ENCODE data around the gene MAD1L1.
"Not testable (repeated sequence)": the region's sequence is repeated elsewhere in the genome, so short reads cannot be mapped to it uniquely, and the experiment has no call there.

GRCh38 chr7:1840744-1841143, 392.0 kb downstream of the MAD1L1 start:
- TF ChIP-seq CTCF (conservative IDR thresholded peaks at IDR 0.05; ENCODE audit: low read depth, low read length); EZH2 (IDR thresholded peaks at IDR 0.05; ENCODE audit: borderline replicate concordance, low read depth, low read length, poor library complexity, severe bottlenecking): not testable (repeated sequence)
